ENCODE measurements around the gene TBC1D2.
"Not testable (repeated sequence)": the region's sequence is repeated elsewhere in the genome, so short reads cannot be mapped to it uniquely, and the experiment has no call there.

Gene TBC1D2

GRCh38 chr9:98187926-98188325, 67.5 kb downstream of the TBC1D2 start:
- no peak for DNase-seq (ENCODE audit: low spot score)

GRCh38 chr9:98186236-98186635, 69.2 kb downstream of the TBC1D2 start:
- DNase-seq (ENCODE audit: low spot score): no peak

- DNase-seq (ENCODE audit: low spot score): no peak
Measured at GRCh38 chr9:98185611-98186171, 69.8 kb downstream of the TBC1D2 start.

GRCh38 chr9:98185021-98185567, 70.4 kb downstream of the TBC1D2 start:
- DNase-seq (ENCODE audit: low spot score): no peak

- no peak for DNase-seq (ENCODE audit: low spot score)
Measured at GRCh38 chr9:98184326-98184725, 71.1 kb downstream of the TBC1D2 start.

GRCh38 chr9:98182889-98183599, 72.4 kb downstream of the TBC1D2 start:
- no peak for DNase-seq (ENCODE audit: low spot score)

- no peak for DNase-seq (ENCODE audit: low spot score)
Measured at GRCh38 chr9:98182069-98182820, 73.2 kb downstream of the TBC1D2 start.

GRCh38 chr9:98181746-98182068, 73.7 kb downstream of the TBC1D2 start:
- DNase-seq (ENCODE audit: low spot score): no peak

GRCh38 chr9:98180996-98181395, 74.5 kb downstream of the TBC1D2 start:
- no peak for DNase-seq (ENCODE audit: low spot score)

- DNase-seq (ENCODE audit: low spot score): no peak
Measured at GRCh38 chr9:98178874-98179850, 76.3 kb downstream of the TBC1D2 start.

- DNase-seq (ENCODE audit: low spot score): no peak
Measured at GRCh38 chr9:98176391-98177259, 78.8 kb downstream of the TBC1D2 start.

GRCh38 chr9:98175762-98176161, 79.7 kb downstream of the TBC1D2 start:
- no peak for DNase-seq (ENCODE audit: low spot score)

GRCh38 chr9:98175028-98175569, 80.3 kb downstream of the TBC1D2 start:
- DNase-seq (ENCODE audit: low spot score): no peak

GRCh38 chr9:98174502-98174918, 80.9 kb downstream of the TBC1D2 start:
- not testable (repeated sequence) for DNase-seq (ENCODE audit: low spot score)

GRCh38 chr9:98173181-98173580, 82.3 kb downstream of the TBC1D2 start:
- no peak for DNase-seq (ENCODE audit: low spot score)

- no peak for DNase-seq (ENCODE audit: low spot score)
Measured at GRCh38 chr9:98172604-98173003, 82.8 kb downstream of the TBC1D2 start.

GRCh38 chr9:98171176-98171925, 84.1 kb downstream of the TBC1D2 start:
- no peak for DNase-seq (ENCODE audit: low spot score)

GRCh38 chr9:98168941-98169488, 86.4 kb downstream of the TBC1D2 start:
- no peak for DNase-seq (ENCODE audit: low spot score)

- DNase-seq (ENCODE audit: low spot score): no peak
Measured at GRCh38 chr9:98168153-98168780, 87.2 kb downstream of the TBC1D2 start.
